Measurements from ENCODE around the gene ZDHHC14.
"Not testable (repeated sequence)": the region's sequence is repeated elsewhere in the genome, so short reads cannot be mapped to it uniquely, and the experiment has no call there.

Gene ZDHHC14

GRCh38 chr6:157571269-157571668 lies 190.3 kb downstream of the ZDHHC14 start:
- no peaks in the 10 kb centered on the region for H4K20me1 ChIP-seq
- no peaks in the 10 kb centered on the region for H3K27me3 ChIP-seq
- H3K4me2 ChIP-seq: peak overlapping the region; percentile 68
- H3K9me3 ChIP-seq: 0 out of 2 replicates have a peak, but pooled peaks cover 3% of the 10 kb centered on the region
- no peaks in the 10 kb centered on the region for H3K36me3 ChIP-seq
- no peak overlapping the region for H3K9ac ChIP-seq
- TF ChIP-seq Cebpa-rat (IDR thresholded peaks at IDR 0.05): no peak
- peaks cover 33% of the 10 kb centered on the region for H3K4me1 ChIP-seq
- H3K27ac ChIP-seq: no peak overlapping the region
- H3K4me3 ChIP-seq: no peak overlapping the region

- Histone ChIP-seq H3K27me3 (no peaks in the 10 kb centered on the region), H3K4me3 (no peak overlapping the region), H3K4me1 (peaks cover 33% of the 10 kb centered on the region), H4K20me1 (no peaks in the 10 kb centered on the region), H3K9me3 (0 out of 2 replicates have a peak, but pooled peaks cover 3% of the 10 kb centered on the region), H3K4me2 (peak overlapping the region; percentile 68), H3K27ac (no peak overlapping the region), H3K36me3 (no peaks in the 10 kb centered on the region), H3K9ac (no peak overlapping the region)
- TF ChIP-seq Cebpa-rat (IDR thresholded peaks at IDR 0.05): no peak
Measured at GRCh38 chr6:157571950-157572349, 191.0 kb downstream of the ZDHHC14 start.

- no peak overlapping the region for H3K4me3 ChIP-seq
- TF ChIP-seq Cebpa-rat (IDR thresholded peaks at IDR 0.05): no peak
- no peak overlapping the region for H3K9ac ChIP-seq
- H3K4me1 ChIP-seq: peaks cover 23% of the 10 kb centered on the region
- no peaks in the 10 kb centered on the region for H4K20me1 ChIP-seq
- no peak overlapping the region for H3K27ac ChIP-seq
- H3K27me3 ChIP-seq: no peaks in the 10 kb centered on the region
- peaks cover 19% of the 10 kb centered on the region for H3K9me3 ChIP-seq
- H3K36me3 ChIP-seq: no peaks in the 10 kb centered on the region
- no peak overlapping the region for H3K4me2 ChIP-seq
Measured at GRCh38 chr6:157574851-157575424, 193.9 kb downstream of the ZDHHC14 start.

GRCh38 chr6:157575436-157576145 lies 194.6 kb downstream of the ZDHHC14 start:
- H4K20me1 ChIP-seq: no peaks in the 10 kb centered on the region
- no peak for TF ChIP-seq Cebpa-rat (IDR thresholded peaks at IDR 0.05)
- no peak overlapping the region for H3K27ac ChIP-seq
- H3K4me1 ChIP-seq: peaks cover 17% of the 10 kb centered on the region
- no peaks in the 10 kb centered on the region for H3K27me3 ChIP-seq
- no peak overlapping the region for H3K4me2 ChIP-seq
- H3K36me3 ChIP-seq: no peaks in the 10 kb centered on the region
- H3K4me3 ChIP-seq: no peak overlapping the region
- H3K9ac ChIP-seq: no peak overlapping the region
- H3K9me3 ChIP-seq: peaks cover 19% of the 10 kb centered on the region

- not testable (repeated sequence) for H4K20me1 ChIP-seq, H3K4me3 ChIP-seq, H3K36me3 ChIP-seq, H3K4me2 ChIP-seq, H3K9ac ChIP-seq, H3K27ac ChIP-seq, H3K27me3 ChIP-seq, H3K4me1 ChIP-seq
- H3K9me3 ChIP-seq: peaks cover 22% of the 10 kb centered on the region
Measured at GRCh38 chr6:157576991-157577390, 196.0 kb downstream of the ZDHHC14 start.

- not testable (repeated sequence) for H3K27me3 ChIP-seq, H3K4me1 ChIP-seq, H3K27ac ChIP-seq, H3K36me3 ChIP-seq, H3K4me3 ChIP-seq, H3K4me2 ChIP-seq, H3K9ac ChIP-seq, H4K20me1 ChIP-seq
- H3K9me3 ChIP-seq: peaks cover 26% of the 10 kb centered on the region
Measured at GRCh38 chr6:157578527-157578926, 197.5 kb downstream of the ZDHHC14 start.

GRCh38 chr6:157579467-157580031 lies 198.6 kb downstream of the ZDHHC14 start:
- no peak for TF ChIP-seq Cebpa-rat (IDR thresholded peaks at IDR 0.05)
- H3K36me3 ChIP-seq: no peaks in the 10 kb centered on the region
- peaks cover 26% of the 10 kb centered on the region for H3K9me3 ChIP-seq
- no peak overlapping the region for H3K4me3 ChIP-seq
- no peaks in the 10 kb centered on the region for H3K4me1 ChIP-seq
- H3K4me2 ChIP-seq: no peak overlapping the region
- H3K9ac ChIP-seq: no peak overlapping the region
- H4K20me1 ChIP-seq: no peaks in the 10 kb centered on the region
- H3K27me3 ChIP-seq: no peaks in the 10 kb centered on the region
- H3K27ac ChIP-seq: no peak overlapping the region

- TF ChIP-seq Cebpa-rat (IDR thresholded peaks at IDR 0.05): no peak
- no peaks in the 10 kb centered on the region; the same call in 1 of the 2 replicates for H3K4me1 ChIP-seq
Measured at GRCh38 chr6:157584036-157584435, 203.0 kb downstream of the ZDHHC14 start.

GRCh38 chr6:157585274-157586087 lies 204.5 kb downstream of the ZDHHC14 start:
- TF ChIP-seq Cebpa-rat (IDR thresholded peaks at IDR 0.05): no peak
- H3K4me3 ChIP-seq: no peak overlapping the region
- H3K36me3 ChIP-seq: peaks cover 6% of the 10 kb centered on the region; the same call in 1 of the 2 replicates
- no peaks in the 10 kb centered on the region for H3K27me3 ChIP-seq
- no peak overlapping the region for H3K4me2 ChIP-seq
- no peak overlapping the region for H3K9ac ChIP-seq
- H4K20me1 ChIP-seq: no peaks in the 10 kb centered on the region
- H3K27ac ChIP-seq: no peak overlapping the region
- no peaks in the 10 kb centered on the region; the same call in 1 of the 2 replicates for H3K4me1 ChIP-seq
- H3K9me3 ChIP-seq: peaks cover 32% of the 10 kb centered on the region

More at GRCh38 chr6:157584036-157584435, 203.0 kb downstream of the ZDHHC14 start:
- H3K4me3 ChIP-seq: no peak overlapping the region
- peaks cover 18% of the 10 kb centered on the region for H3K9me3 ChIP-seq
- H3K9ac ChIP-seq: no peak overlapping the region
- H3K36me3 ChIP-seq: no peaks in the 10 kb centered on the region
- H3K27ac ChIP-seq: no peak overlapping the region
- no peaks in the 10 kb centered on the region for H4K20me1 ChIP-seq
- no peak overlapping the region for H3K4me2 ChIP-seq
- H3K27me3 ChIP-seq: no peaks in the 10 kb centered on the region

- Histone ChIP-seq H3K9me3 (peaks cover 38% of the 10 kb centered on the region), H3K4me2 (no peak overlapping the region), H3K27me3 (no peaks in the 10 kb centered on the region), H3K4me1 (no peaks in the 10 kb centered on the region; the same call in 1 of the 2 replicates), H3K4me3 (no peak overlapping the region), H3K9ac (no peak overlapping the region), H3K36me3 (peaks cover 6% of the 10 kb centered on the region; the same call in 1 of the 2 replicates), H4K20me1 (no peaks in the 10 kb centered on the region), H3K27ac (no peak overlapping the region)
- no peak for TF ChIP-seq Cebpa-rat (IDR thresholded peaks at IDR 0.05)
Measured at GRCh38 chr6:157586088-157586414, 205.1 kb downstream of the ZDHHC14 start.
